K562 (cell line): ENCODE data around the gene SPINT2. TPM values are rescaled to one million over a fixed set of nuclear protein-coding genes. Genes with fewer than 3 reads are reported as not detected.
A peak's percentile ranks its signal among the peaks of the same experiment; 100 is the strongest.

Experiments used
- BRF1 ChIP-seq: IDR thresholded peaks from 3 replicates; pipeline ENCODE4 v1.6.1; 2011; ENCODE audit warnings: borderline replicate concordance, mild to moderate bottlenecking; ENCODE audit not compliant: insufficient read length; ENCODE audit errors: extremely low read depth
- HNRNPUL1 ChIP-seq: fragments of 200-400 bp; formaldehyde crosslinking; IDR thresholded peaks from 2 replicates; pipeline ENCODE4 v1.6.1; 2017; ENCODE audit warnings: low read length
- OTX1 ChIP-seq: fragments of 450-650 bp; formaldehyde crosslinking; IDR thresholded peaks from 2 replicates; pipeline ENCODE4 v1.4.0; 2022; ENCODE audit warnings: mild to moderate bottlenecking
- PBX2 ChIP-seq, 2 experiments: IDR thresholded peaks in 1 of 2; conservative IDR thresholded peaks in 1 of 2; 2 replicates each; pipeline ENCODE4 v1.6.1; 2016; ENCODE audit warnings: low read depth in 2 of 2, mild to moderate bottlenecking in 1 of 2, missing compliant biosample characterization in 1 of 2, missing genetic modification characterization in 1 of 2, moderate library complexity in 1 of 2
- RAD21 ChIP-seq, 2 experiments: fragments of 250-450 bp in 1 of 2; fragments of 450-650 bp in 1 of 2; sonication (Bioruptor Pico) in 1 of 2; formaldehyde crosslinking in 1 of 2; IDR thresholded peaks in 1 of 2; conservative IDR thresholded peaks in 1 of 2; 2 replicates each; pipeline versions ENCODE4 v1.4.0 to v1.8.0; 2020 to 2022; ENCODE audit warnings: mild to moderate bottlenecking in 2 of 2, moderate library complexity in 1 of 2
- SMARCA5 ChIP-seq: fragments of 450-650 bp; IDR thresholded peaks from 2 replicates; pipeline ENCODE4 v1.6.1; 2016
- TAF1 ChIP-seq: IDR thresholded peaks from 2 replicates; pipeline ENCODE4 v1.6.1; 2011; ENCODE audit warnings: mild to moderate bottlenecking, low read length, moderate library complexity; ENCODE audit not compliant: insufficient read depth, control insufficient read depth, severe bottlenecking; ENCODE audit errors: extremely low read depth
- TFAM ChIP-seq: fragments of 250-450 bp; sonication (Bioruptor Pico); conservative IDR thresholded peaks from 2 replicates; pipeline ENCODE4 v1.5.0; 2021; ENCODE audit warnings: mild to moderate bottlenecking, moderate library complexity
- TRIM24 ChIP-seq, 2 experiments: fragments of 450-650 bp; IDR thresholded peaks; 2 replicates each; pipeline ENCODE4 v1.6.1; 2016
- WHSC1 ChIP-seq: IDR thresholded peaks from one replicate; pipeline ENCODE4 v1.6.1; 2012; ENCODE audit warnings: low read length, control low read depth, inconsistent platforms
- ZBTB43 ChIP-seq: sonication (generic); formaldehyde crosslinking; IDR thresholded peaks from 2 replicates; pipeline ENCODE4 v1.8.0; 2023; ENCODE audit warnings: mild to moderate bottlenecking, missing genetic modification reagents
- polyA plus RNA-seq, 8 experiments: library from polyadenylated mRNA; depleted of rRNA in 4 of 8; stranded (reverse) in 5 of 8; unstranded in 3 of 8; fragments of >200 nt; fragmentation: Nextera tagmentation in 2 of 8; fragmentation: Illumina TruSeq in 1 of 8; extraction: Ambion mirVana in 2 of 8; extraction: Trizol in 1 of 8; gene quantifications; 2 replicates each; pipeline versions ENCODE4 v1.2.1 to v1.2.3, GENCODE V29; 2011 to 2014; ENCODE audit warnings: inconsistent platforms in 1 of 8, missing spikeins in 1 of 8
- total RNA-seq, 7 experiments: library from RNA; depleted of rRNA in 6 of 7; stranded (reverse); fragments of >200 nt in 6 of 7; fragmentation: Illumina TruSeq in 2 of 7; extraction: Trizol in 2 of 7; gene quantifications; 2 replicates each; pipeline versions ENCODE4 v1.2.1 to v1.2.3, GENCODE V29; 2011 to 2021; ENCODE audit warnings: low replicate concordance in 1 of 7
- TF ChIP-seq, protein P1 (sequence below): IDR thresholded peaks from 2 replicates; pipeline ENCODE4 v1.6.1; 2014; ENCODE audit warnings: antibody characterized with exemption

Gene SPINT2
- total and polyA plus RNA-seq, 9 of the 15 experiments (the other 6 are each of a cell fraction or from before 2014, with no cell fraction given), result 0.65 to 4.5 (median 3.4) TPM

GRCh38 chr19:38223119-38223523 lies 41.3 kb upstream of the SPINT2 start (continued):
- no peak for TF ChIP-seq ZBTB43
- TF ChIP-seq WHSC1, result no peak
- TF ChIP-seq OTX1 (CRISPR knock-in tag), result no peak
- TF ChIP-seq PBX2 (CRISPR knock-in tag; IDR thresholded peaks at IDR 0.05; ENCODE audit: low read depth), result no peak
- no peak for TF ChIP-seq PBX2 (tag; conservative IDR thresholded peaks at IDR 0.05; ENCODE audit: low read depth)
- TF ChIP-seq TRIM24 (IDR thresholded peaks at IDR 0.05), result peak in 1 of 2 experiments; percentile 9; a peak in 1 of 4 replicates
- no peak for TF ChIP-seq HNRNPUL1
- TF ChIP-seq TFAM (CRISPR knock-in tag), result no peak
- TF ChIP-seq TAF1, result no peak
- no peak for TF ChIP-seq BRF1
- no peak for TF ChIP-seq RAD21 (CRISPR knock-in tag; conservative IDR thresholded peaks at IDR 0.05 in 1 of 2, IDR thresholded peaks at IDR 0.05 in 1 of 2)
- TF ChIP-seq SMARCA5, result peak; percentile 55; the same call in 1 of the 2 replicates
- TF ChIP-seq, protein P1, sequence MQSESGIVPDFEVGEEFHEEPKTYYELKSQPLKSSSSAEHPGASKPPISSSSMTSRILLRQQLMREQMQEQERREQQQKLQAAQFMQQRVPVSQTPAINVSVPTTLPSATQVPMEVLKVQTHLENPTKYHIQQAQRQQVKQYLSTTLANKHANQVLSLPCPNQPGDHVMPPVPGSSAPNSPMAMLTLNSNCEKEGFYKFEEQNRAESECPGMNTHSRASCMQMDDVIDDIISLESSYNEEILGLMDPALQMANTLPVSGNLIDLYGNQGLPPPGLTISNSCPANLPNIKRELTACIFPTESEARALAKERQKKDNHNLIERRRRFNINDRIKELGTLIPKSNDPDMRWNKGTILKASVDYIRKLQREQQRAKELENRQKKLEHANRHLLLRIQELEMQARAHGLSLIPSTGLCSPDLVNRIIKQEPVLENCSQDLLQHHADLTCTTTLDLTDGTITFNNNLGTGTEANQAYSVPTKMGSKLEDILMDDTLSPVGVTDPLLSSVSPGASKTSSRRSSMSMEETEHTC, result no peak
